Measurements from ENCODE around the gene CRMP1.
"Not testable (repeated sequence)": the region's sequence is repeated elsewhere in the genome, so short reads cannot be mapped to it uniquely, and the experiment has no call there.

CRMP1 gene

GRCh38 chr4:5854929-5855328 is 38.0 kb downstream of the CRMP1 start:
- no peaks in the 10 kb centered on the region for H3K9me3 ChIP-seq (ENCODE audit: control insufficient read depth, insufficient read depth, low read length)
- H3K4me1 ChIP-seq (ENCODE audit: control insufficient read depth, insufficient read depth, low read length), result no peaks in the 10 kb centered on the region
- H3K36me3 ChIP-seq (ENCODE audit: control insufficient read depth, insufficient read depth, low read length), result peaks cover 81% of the 10 kb centered on the region
- H3K27me3 ChIP-seq (ENCODE audit: control insufficient read depth, insufficient read depth, low read length), result no peaks in the 10 kb centered on the region
- H3K27ac ChIP-seq (ENCODE audit: low read depth, low read length), result no peak overlapping the region
- no peak overlapping the region for H3K4me3 ChIP-seq (ENCODE audit: low read depth, low read length)
- H3K9ac ChIP-seq (ENCODE audit: low read depth, low read length), result no peak overlapping the region

- Histone ChIP-seq H3K36me3 (ENCODE audit: control insufficient read depth, insufficient read depth, low read length) (peaks cover 82% of the 10 kb centered on the region), H3K4me1 (ENCODE audit: control insufficient read depth, insufficient read depth, low read length) (no peaks in the 10 kb centered on the region), H3K27ac (ENCODE audit: low read depth, low read length) (no peak overlapping the region), H3K9me3 (ENCODE audit: control insufficient read depth, insufficient read depth, low read length) (no peaks in the 10 kb centered on the region), H3K4me3 (ENCODE audit: low read depth, low read length) (no peak overlapping the region), H3K27me3 (ENCODE audit: control insufficient read depth, insufficient read depth, low read length) (no peaks in the 10 kb centered on the region), H3K9ac (ENCODE audit: low read depth, low read length) (no peak overlapping the region)
Observed at GRCh38 chr4:5852523-5853202, 40.2 kb downstream of the CRMP1 start.

- Histone ChIP-seq H3K27me3 (ENCODE audit: control insufficient read depth, insufficient read depth, low read length) (no peaks in the 10 kb centered on the region), H3K9me3 (ENCODE audit: control insufficient read depth, insufficient read depth, low read length) (no peaks in the 10 kb centered on the region), H3K4me3 (ENCODE audit: low read depth, low read length) (no peak overlapping the region), H3K36me3 (ENCODE audit: control insufficient read depth, insufficient read depth, low read length) (peaks cover 85% of the 10 kb centered on the region), H3K27ac (ENCODE audit: low read depth, low read length) (no peak overlapping the region), H3K4me1 (ENCODE audit: control insufficient read depth, insufficient read depth, low read length) (no peaks in the 10 kb centered on the region), H3K9ac (ENCODE audit: low read depth, low read length) (no peak overlapping the region)
Observed at GRCh38 chr4:5851637-5852301, 41.1 kb downstream of the CRMP1 start.

DNA sequence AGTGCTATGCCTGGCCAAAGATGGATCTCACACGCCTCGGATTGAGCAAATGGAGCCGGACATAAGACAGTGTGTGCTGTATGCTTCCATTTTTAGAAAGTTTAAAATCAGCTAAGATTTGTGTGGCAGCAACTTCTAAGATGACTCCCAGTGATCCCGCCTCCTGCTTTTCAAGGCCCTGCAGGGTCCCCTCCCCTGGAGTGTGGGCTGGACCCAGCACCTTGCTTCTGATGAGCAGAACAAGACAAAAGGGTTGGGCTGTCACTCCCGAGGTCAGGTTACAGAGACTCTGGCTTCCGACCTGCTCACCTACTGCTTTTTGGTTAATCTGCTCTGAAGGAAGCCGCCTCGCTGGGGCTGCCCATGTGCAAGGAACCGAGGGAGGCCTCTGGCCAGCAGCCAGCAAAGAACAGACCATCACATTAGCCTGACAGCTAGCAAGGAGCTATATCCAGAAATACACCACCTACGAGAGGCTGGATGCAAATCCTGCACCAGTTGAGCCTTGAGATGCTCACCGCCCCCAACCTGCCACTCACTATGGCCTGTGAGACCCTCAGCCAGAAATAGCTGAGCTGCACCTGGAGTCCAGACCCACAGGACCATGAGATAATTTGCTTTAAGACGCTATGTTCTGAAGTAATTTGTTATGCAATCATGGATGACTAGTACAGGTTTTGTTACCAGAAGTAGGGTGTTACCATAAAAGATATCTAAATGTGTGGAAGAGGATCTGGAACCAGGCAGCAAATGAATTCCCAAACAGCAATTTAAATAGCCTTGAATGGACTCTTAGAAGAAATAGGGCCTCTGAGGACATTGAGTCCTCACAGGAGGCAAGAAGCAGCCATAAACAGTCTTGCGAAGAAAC is 47.6 kb downstream of the CRMP1 start:
- H3K4me3 ChIP-seq (ENCODE audit: low read depth, low read length), result no peak overlapping the region
- H3K9me3 ChIP-seq (ENCODE audit: control insufficient read depth, insufficient read depth, low read length), result no peaks in the 10 kb centered on the region
- peaks cover 87% of the 10 kb centered on the region for H3K36me3 ChIP-seq (ENCODE audit: control insufficient read depth, insufficient read depth, low read length)
- H3K4me1 ChIP-seq (ENCODE audit: control insufficient read depth, insufficient read depth, low read length), result 0 out of 2 replicates have a peak, but pooled peaks cover 8% of the 10 kb centered on the region
- H3K27me3 ChIP-seq (ENCODE audit: control insufficient read depth, insufficient read depth, low read length), result no peaks in the 10 kb centered on the region
- no peak overlapping the region for H3K27ac ChIP-seq (ENCODE audit: low read depth, low read length)
- no peak overlapping the region for H3K9ac ChIP-seq (ENCODE audit: low read depth, low read length)

DNA sequence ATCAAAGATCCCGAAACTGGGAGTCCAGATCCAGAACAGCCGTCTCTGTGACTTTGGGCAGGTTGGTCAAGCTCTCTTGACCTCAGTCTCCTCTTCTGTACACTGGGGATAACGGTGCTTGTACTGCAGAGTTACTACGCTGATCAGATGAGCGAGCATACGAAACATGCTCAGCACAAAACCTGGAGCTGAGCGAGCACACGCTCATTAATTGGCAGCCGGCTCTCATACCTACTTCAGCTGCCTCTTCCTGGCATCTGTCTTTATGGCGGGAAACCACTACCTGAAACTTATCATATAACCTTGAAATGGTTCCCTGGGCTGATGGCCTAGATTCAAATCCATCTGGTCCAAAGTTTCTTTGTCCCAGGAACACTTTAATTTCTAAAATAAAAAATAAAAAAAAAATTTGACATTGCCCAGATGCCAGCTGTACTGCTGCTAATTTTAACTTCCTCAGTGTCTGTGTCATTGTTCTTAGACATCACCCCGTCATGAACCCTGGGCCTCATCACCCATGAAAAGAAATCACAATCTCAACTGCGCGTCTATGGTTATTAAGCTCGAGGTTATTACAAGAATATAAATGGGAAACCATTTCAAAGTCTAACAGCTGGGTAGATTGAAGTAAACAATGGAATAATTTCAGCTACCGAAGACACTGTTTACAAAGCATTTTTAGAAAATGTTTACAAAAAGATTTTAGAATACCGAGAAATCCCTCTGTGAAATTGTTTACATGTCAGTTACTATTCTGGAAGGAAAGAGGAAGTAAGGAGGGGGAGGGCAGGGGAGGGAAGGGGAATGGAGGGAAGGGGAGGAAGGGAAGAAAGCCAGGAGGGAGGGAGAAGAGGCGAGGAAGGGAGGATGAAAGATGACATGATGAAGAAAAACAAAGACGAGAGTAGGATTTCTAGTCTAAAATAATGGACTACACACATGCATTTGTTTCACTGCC is 49.0 kb downstream of the CRMP1 start:
- Histone ChIP-seq H3K36me3 (ENCODE audit: control insufficient read depth, insufficient read depth, low read length) (peaks cover 87% of the 10 kb centered on the region), H3K27me3 (ENCODE audit: control insufficient read depth, insufficient read depth, low read length) (no peaks in the 10 kb centered on the region), H3K4me3 (ENCODE audit: low read depth, low read length) (no peak overlapping the region), H3K27ac (ENCODE audit: low read depth, low read length) (no peak overlapping the region), H3K9ac (ENCODE audit: low read depth, low read length) (no peak overlapping the region), H3K9me3 (ENCODE audit: control insufficient read depth, insufficient read depth, low read length) (no peaks in the 10 kb centered on the region), H3K4me1 (ENCODE audit: control insufficient read depth, insufficient read depth, low read length) (0 out of 2 replicates have a peak, but pooled peaks cover 8% of the 10 kb centered on the region)

GRCh38 chr4:5842456-5842855 is 50.4 kb downstream of the CRMP1 start:
- no peaks in the 10 kb centered on the region for H3K27me3 ChIP-seq (ENCODE audit: control insufficient read depth, insufficient read depth, low read length)
- peaks cover 88% of the 10 kb centered on the region for H3K36me3 ChIP-seq (ENCODE audit: control insufficient read depth, insufficient read depth, low read length)
- no peaks in the 10 kb centered on the region for H3K9me3 ChIP-seq (ENCODE audit: control insufficient read depth, insufficient read depth, low read length)
- no peak overlapping the region for H3K4me3 ChIP-seq (ENCODE audit: low read depth, low read length)
- H3K27ac ChIP-seq (ENCODE audit: low read depth, low read length), result no peak overlapping the region
- no peak overlapping the region for H3K9ac ChIP-seq (ENCODE audit: low read depth, low read length)
- 0 out of 2 replicates have a peak, but pooled peaks cover 8% of the 10 kb centered on the region for H3K4me1 ChIP-seq (ENCODE audit: control insufficient read depth, insufficient read depth, low read length)

DNA sequence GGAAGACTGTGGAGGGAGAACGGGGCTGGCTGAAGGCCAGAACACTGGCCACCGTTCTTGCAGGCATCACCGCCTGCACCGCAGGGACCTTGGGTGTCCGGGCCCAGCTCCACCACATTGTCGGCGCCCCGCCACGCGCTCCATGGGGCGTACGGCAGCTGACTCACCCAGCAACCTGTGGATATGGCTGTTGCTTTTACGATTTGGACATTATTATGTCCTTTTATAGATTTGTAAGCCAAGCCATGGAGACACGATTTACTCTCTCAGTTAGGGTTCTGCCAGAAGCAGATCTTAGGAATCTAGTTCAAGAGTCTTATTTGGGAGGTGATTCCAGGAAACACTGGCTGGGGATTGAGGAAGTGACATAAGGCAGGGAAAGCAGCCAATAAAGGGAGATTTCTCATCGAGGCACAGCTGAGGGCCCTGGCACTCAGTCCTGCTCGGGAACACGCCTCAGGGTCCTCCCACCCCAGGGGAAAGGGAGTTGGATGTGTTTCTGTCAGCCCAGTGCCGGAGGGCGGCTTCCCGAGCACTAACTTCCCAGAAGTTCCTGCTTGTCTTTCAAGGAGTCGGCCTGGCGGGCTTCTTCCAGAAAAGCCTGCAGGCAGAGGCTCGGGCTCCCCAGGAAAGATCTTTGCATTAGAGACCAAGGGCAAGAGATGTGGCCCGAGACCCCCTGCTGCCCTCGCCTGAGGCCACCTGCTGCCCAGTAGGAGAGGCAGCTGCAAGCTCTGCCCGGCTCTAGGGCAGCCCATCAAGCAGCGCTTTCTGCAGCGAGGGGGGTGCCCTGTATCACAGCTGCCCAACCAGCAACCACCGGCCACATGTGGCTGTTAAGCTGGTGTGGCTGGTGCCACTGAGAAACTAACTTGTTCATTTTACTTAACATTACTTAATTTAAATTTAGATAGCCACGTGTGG is 52.9 kb downstream of the CRMP1 start:
- Histone ChIP-seq H3K4me1 (ENCODE audit: control insufficient read depth, insufficient read depth, low read length) (0 out of 2 replicates have a peak, but pooled peaks cover under 1% of the 10 kb centered on the region), H3K27ac (ENCODE audit: low read depth, low read length) (no peak overlapping the region), H3K27me3 (ENCODE audit: control insufficient read depth, insufficient read depth, low read length) (no peaks in the 10 kb centered on the region), H3K9ac (ENCODE audit: low read depth, low read length) (no peak overlapping the region), H3K9me3 (ENCODE audit: control insufficient read depth, insufficient read depth, low read length) (no peaks in the 10 kb centered on the region), H3K36me3 (ENCODE audit: control insufficient read depth, insufficient read depth, low read length) (peaks cover 94% of the 10 kb centered on the region), H3K4me3 (ENCODE audit: low read depth, low read length) (no peak overlapping the region)

GRCh38 chr4:5839332-5839731 is 53.6 kb downstream of the CRMP1 start:
- H3K4me3 ChIP-seq (ENCODE audit: low read depth, low read length), result no peak overlapping the region
- no peaks in the 10 kb centered on the region for H3K9me3 ChIP-seq (ENCODE audit: control insufficient read depth, insufficient read depth, low read length)
- H3K27ac ChIP-seq (ENCODE audit: low read depth, low read length), result no peak overlapping the region
- peaks cover 94% of the 10 kb centered on the region for H3K36me3 ChIP-seq (ENCODE audit: control insufficient read depth, insufficient read depth, low read length)
- H3K9ac ChIP-seq (ENCODE audit: low read depth, low read length), result no peak overlapping the region
- no peaks in the 10 kb centered on the region for H3K27me3 ChIP-seq (ENCODE audit: control insufficient read depth, insufficient read depth, low read length)
- no peaks in the 10 kb centered on the region for H3K4me1 ChIP-seq (ENCODE audit: control insufficient read depth, insufficient read depth, low read length)

GRCh38 chr4:5837483-5837882 is 55.4 kb downstream of the CRMP1 start:
- not testable (repeated sequence) for H3K27me3 ChIP-seq (ENCODE audit: control insufficient read depth, insufficient read depth, low read length); H3K4me1 ChIP-seq (ENCODE audit: control insufficient read depth, insufficient read depth, low read length); H3K27ac ChIP-seq (ENCODE audit: low read depth, low read length); H3K4me3 ChIP-seq (ENCODE audit: low read depth, low read length); H3K9me3 ChIP-seq (ENCODE audit: control insufficient read depth, insufficient read depth, low read length); H3K9ac ChIP-seq (ENCODE audit: low read depth, low read length)
- H3K36me3 ChIP-seq (ENCODE audit: control insufficient read depth, insufficient read depth, low read length), result peaks cover 89% of the 10 kb centered on the region

Data from HUES48 (cell line).